GM23338 (cell line): ENCODE measurements around the gene DCTPP1. TPM values are rescaled to one million over a fixed set of nuclear protein-coding genes. Genes with fewer than 3 reads are reported as not detected.

Experiments used
- ATAC-seq: fragments of 200-7000 bp; cut with Tn5 transposase; 3 replicates; pipeline ENCODE4 v1.9.1; 2020
- DNase-seq: peaks from one replicate; pipeline ENCODE4 v3.0.0-alpha.2; 2015; ENCODE audit warnings: low spot score
- H2AFZ ChIP-seq: fragments of 200-600 bp; sonication (generic); 2 replicates; pipeline ENCODE4 v1.8.0; 2016; ENCODE audit warnings: antibody characterized with exemption, mild to moderate bottlenecking, moderate library complexity
- H3F3A ChIP-seq: fragments of 200-600 bp; sonication (generic); replicated peaks from 2 replicates; pipeline ENCODE4 v1.8.0; 2017; ENCODE audit warnings: antibody characterized with exemption, mixed run types, low read depth
- H3K27ac ChIP-seq: fragments of 200-600 bp; sonication (generic); 2 replicates; pipeline ENCODE4 v1.6.1; 2016; ENCODE audit warnings: low read depth
- H3K27me3 ChIP-seq: fragments of 200-600 bp; sonication (generic); 2 replicates; pipeline ENCODE4 v1.8.0; 2016; ENCODE audit warnings: mild to moderate bottlenecking, mixed run types, moderate library complexity; ENCODE audit not compliant: insufficient read depth
- H3K36me3 ChIP-seq: fragments of 200-600 bp; sonication (generic); 2 replicates; pipeline ENCODE4 v1.8.0; 2016; ENCODE audit warnings: mild to moderate bottlenecking; ENCODE audit not compliant: insufficient read depth
- H3K4me1 ChIP-seq: fragments of 200-600 bp; sonication (generic); 2 replicates; pipeline ENCODE4 v1.8.0; 2016; ENCODE audit warnings: mild to moderate bottlenecking, moderate library complexity; ENCODE audit not compliant: insufficient read depth
- H3K4me2 ChIP-seq: fragments of 200-600 bp; sonication (generic); 2 replicates; pipeline ENCODE4 v1.7.1; 2017; ENCODE audit warnings: mixed run types
- H3K4me3 ChIP-seq: fragments of 200-600 bp; sonication (generic); 2 replicates; pipeline ENCODE4 v1.6.1; 2016; ENCODE audit warnings: mixed run types
- H3K79me2 ChIP-seq: fragments of 200-600 bp; sonication (generic); replicated peaks from 2 replicates; pipeline ENCODE4 v1.8.0; 2017; ENCODE audit warnings: mild to moderate bottlenecking; ENCODE audit not compliant: insufficient read depth
- H3K9me2 ChIP-seq: fragments of 200-600 bp; sonication (generic); 2 replicates; pipeline ENCODE4 v1.8.0; 2017; ENCODE audit not compliant: insufficient read depth
- H4K20me1 ChIP-seq: fragments of 200-600 bp; sonication (generic); replicated peaks from 2 replicates; pipeline ENCODE4 v1.8.0; 2017; ENCODE audit warnings: mild to moderate bottlenecking; ENCODE audit not compliant: insufficient read depth
- H3K27ac Mint-ChIP-seq: 2 replicates; pipeline ENCODE4 v1.8.0; 2020; ENCODE audit warnings: inconsistent platforms, mild to moderate bottlenecking, moderate library complexity, mixed read lengths
- H3K27me3 Mint-ChIP-seq: 3 replicates; pipeline ENCODE4 v1.8.0; 2022; ENCODE audit warnings: low read depth, mild to moderate bottlenecking, moderate library complexity, mixed read lengths, inconsistent platforms; ENCODE audit not compliant: insufficient read depth, poor library complexity
- H3K36me3 Mint-ChIP-seq: 3 replicates; pipeline ENCODE4 v1.8.0; 2021; ENCODE audit warnings: low read depth, mild to moderate bottlenecking, inconsistent platforms, moderate library complexity, mixed read lengths
- H3K4me1 Mint-ChIP-seq: 3 replicates; pipeline ENCODE4 v1.8.0; 2020; ENCODE audit warnings: mild to moderate bottlenecking, inconsistent platforms, mixed read lengths
- H3K4me3 Mint-ChIP-seq: 3 replicates; pipeline ENCODE4 v1.8.0; 2021; ENCODE audit warnings: moderate library complexity, mild to moderate bottlenecking, inconsistent platforms, mixed read lengths
- H3K9me3 Mint-ChIP-seq: 3 replicates; pipeline ENCODE4 v1.8.0; 2020; ENCODE audit warnings: moderate library complexity, mild to moderate bottlenecking, inconsistent platforms, mixed read lengths
- CREB1 ChIP-seq: fragments of 250-450 bp; sonication (Bioruptor Pico); IDR thresholded peaks from 2 replicates; pipeline ENCODE4 v1.5.0; 2020; ENCODE audit warnings: low read depth, mild to moderate bottlenecking, moderate library complexity
- CTCF ChIP-seq, 2 experiments: fragments of 200-600 bp in 1 of 2; sonication (generic) in 1 of 2; conservative IDR thresholded peaks; 2 replicates each; pipeline versions ENCODE4 v1.5.1 to v1.6.1; 2016 to 2017; ENCODE audit warnings: antibody characterized with exemption in 2 of 2, low read depth in 2 of 2, mild to moderate bottlenecking in 2 of 2, moderate library complexity in 1 of 2
- ETS1 ChIP-seq: IDR thresholded peaks from 2 replicates; pipeline ENCODE4 v1.6.1; 2016; ENCODE audit warnings: antibody characterized with exemption
- EZH2 ChIP-seq: fragments of 200-600 bp; sonication (generic); IDR thresholded peaks from one replicate; pipeline ENCODE4 v1.8.0; 2017; ENCODE audit warnings: antibody characterized with exemption, mild to moderate bottlenecking, low read depth; ENCODE audit not compliant: unreplicated experiment
- EZH2phosphoT487 ChIP-seq: fragments of 200-600 bp; sonication (generic); IDR thresholded peaks from one replicate; pipeline ENCODE4 v1.8.1; 2018; ENCODE audit warnings: antibody characterized with exemption; ENCODE audit not compliant: unreplicated experiment
- JUNB ChIP-seq: IDR thresholded peaks from one replicate; pipeline ENCODE4 v1.6.1; 2016; ENCODE audit warnings: antibody characterized with exemption; ENCODE audit not compliant: unreplicated experiment
- NANOG ChIP-seq: IDR thresholded peaks from 2 replicates; pipeline ENCODE4 v1.6.1; 2016; ENCODE audit warnings: antibody characterized with exemption, borderline replicate concordance
- POLR2AphosphoS5 ChIP-seq: IDR thresholded peaks from 2 replicates; pipeline ENCODE4 v1.6.1; 2016; ENCODE audit warnings: antibody characterized with exemption, low read depth
- STAT1 ChIP-seq: IDR thresholded peaks from one replicate; pipeline ENCODE4 v1.6.1; 2016; ENCODE audit warnings: antibody characterized with exemption; ENCODE audit not compliant: unreplicated experiment
- ZNF114 ChIP-seq: fragments of 250-450 bp; sonication (Bioruptor Pico); IDR thresholded peaks from 2 replicates; pipeline ENCODE4 v1.5.0; 2020; ENCODE audit warnings: mild to moderate bottlenecking, moderate library complexity
- ZNF331 ChIP-seq: fragments of 250-450 bp; sonication (Bioruptor Pico); IDR thresholded peaks from 2 replicates; pipeline ENCODE4 v1.5.0; 2020; ENCODE audit warnings: low read depth, mild to moderate bottlenecking, moderate library complexity
- ZNF462 ChIP-seq: fragments of 250-450 bp; sonication (Bioruptor Pico); IDR thresholded peaks from 2 replicates; pipeline ENCODE4 v1.5.0; 2020; ENCODE audit warnings: mild to moderate bottlenecking, moderate library complexity
- polyA plus RNA-seq: library from polyadenylated mRNA; unstranded; fragments of >200 nt; fragmentation: Nextera tagmentation; extraction: Ambion mirVana; gene quantifications from 2 replicates; pipeline ENCODE4 v1.2.1, GENCODE V29; 2016
- total RNA-seq: library from RNA; depleted of rRNA; stranded (reverse); fragments of >200 nt; shearing (Covaris generic); gene quantifications from 2 replicates; pipeline ENCODE4 v1.2.3, GENCODE V29; 2014

The DCTPP1 gene
- total and polyA plus RNA-seq, 2 experiments from 2014 or later: 54.1 to 58.3 TPM

- peaks cover 13% of the 10 kb centered on the region for H3K79me2 ChIP-seq
- Mint-ChIP-seq H3K4me3 (peak overlapping the region; percentile 77), H3K9me3 (peaks cover 19% of the 10 kb centered on the region; the same call in 2 of the 3 replicates), H3K4me1 (peaks cover 25% of the 10 kb centered on the region), H3K36me3 (peaks cover 26% of the 10 kb centered on the region), H3K27me3 (peaks cover 13% of the 10 kb centered on the region), H3K27ac (peak overlapping the region; percentile 88)
- H3K4me2 ChIP-seq: peak overlapping the region; percentile 84
- H3K27ac ChIP-seq: no peak overlapping the region
- peak overlapping the region; percentile 77 for H3K4me3 ChIP-seq
- TF ChIP-seq JUNB: no peak
- TF ChIP-seq CREB1 (CRISPR knock-in tag): no peak
- no peak for TF ChIP-seq ZNF114 (CRISPR knock-in tag)
- no peak for TF ChIP-seq ZNF462 (CRISPR knock-in tag)
- no peak for TF ChIP-seq EZH2
- TF ChIP-seq POLR2AphosphoS5: no peak
- no peak for TF ChIP-seq CTCF (conservative IDR thresholded peaks at IDR 0.05; ENCODE audit: low read depth in 2 of 2)
- TF ChIP-seq STAT1: no peak
- TF ChIP-seq ZNF331: no peak
- TF ChIP-seq ETS1: no peak
- TF ChIP-seq EZH2phosphoT487: no peak
- TF ChIP-seq NANOG: no peak
- peak overlapping the region; percentile 45; the same call in 1 of the 2 replicates for H2AFZ ChIP-seq
- peaks cover 6% of the 10 kb centered on the region; the same call in 1 of the 2 replicates for H3F3A ChIP-seq
- peaks cover 8% of the 10 kb centered on the region for H4K20me1 ChIP-seq
- no peaks in the 10 kb centered on the region for H3K27me3 ChIP-seq
- ATAC-seq: no peak
- DNase-seq: no peak
- peaks cover 7% of the 10 kb centered on the region for H3K9me2 ChIP-seq
- peaks cover 14% of the 10 kb centered on the region; the same call in 1 of the 2 replicates for H3K4me1 ChIP-seq
- H3K36me3 ChIP-seq: no peaks in the 10 kb centered on the region
Measured at GRCh38 chr16:30446203-30446595, 16.4 kb upstream of the DCTPP1 start.
